DND-41 (cell line): ENCODE data around the gene NCOA4.

Experiments
- ATAC-seq: fragments of 200-7000 bp; cut with Tn5 transposase; 3 replicates; pipeline ENCODE4 v1.9.1; 2021; ENCODE audit warnings: low read depth; ENCODE audit not compliant: insufficient read depth
- DNase-seq: peaks from one replicate; pipeline ENCODE4 v3.0.0-alpha.2; 2020
- H2AFZ ChIP-seq: 2 replicates; pipeline ENCODE4 v1.6.0; 2012; ENCODE audit warnings: low read depth, low read length
- H3K27ac ChIP-seq: 2 replicates; pipeline ENCODE4 v1.5.1; 2012; ENCODE audit warnings: low read length, inconsistent platforms
- H3K27me3 ChIP-seq: fragments of 200-600 bp; sonication (generic); 2 replicates; pipeline ENCODE4 v1.6.0; 2012; ENCODE audit warnings: low read length, mild to moderate bottlenecking, inconsistent platforms; ENCODE audit not compliant: insufficient read depth, poor library complexity
- H3K36me3 ChIP-seq: 2 replicates; pipeline ENCODE4 v1.5.1; 2012; ENCODE audit warnings: low read length, inconsistent platforms; ENCODE audit not compliant: insufficient read depth
- H3K4me1 ChIP-seq: 2 replicates; pipeline ENCODE4 v1.5.1; 2012; ENCODE audit warnings: mild to moderate bottlenecking, low read length; ENCODE audit not compliant: insufficient read depth
- H3K4me2 ChIP-seq: 2 replicates; pipeline ENCODE4 v1.6.0; 2012; ENCODE audit warnings: mild to moderate bottlenecking, moderate library complexity, low read length, inconsistent platforms; ENCODE audit not compliant: insufficient read depth
- H3K4me3 ChIP-seq, 2 experiments: fragments of 200-600 bp in 1 of 2; shearing (Covaris generic) in 1 of 2; 2 replicates each; pipeline ENCODE4 v1.5.1; 2012 to 2016; ENCODE audit warnings: inconsistent platforms in 2 of 2, low read length in 2 of 2, mild to moderate bottlenecking in 2 of 2, low read depth in 1 of 2, moderate library complexity in 1 of 2
- H3K79me2 ChIP-seq: 2 replicates; pipeline ENCODE4 v1.6.0; 2012; ENCODE audit warnings: low read length, inconsistent platforms; ENCODE audit not compliant: insufficient read depth
- H3K9ac ChIP-seq: 2 replicates; pipeline ENCODE4 v1.6.0; 2012; ENCODE audit warnings: low read depth, mild to moderate bottlenecking, inconsistent platforms, low read length, moderate library complexity
- H3K9me3 ChIP-seq: 2 replicates; pipeline ENCODE4 v1.5.1; 2012; ENCODE audit warnings: low read length, moderate library complexity, mild to moderate bottlenecking, inconsistent platforms; ENCODE audit not compliant: insufficient read depth, severe bottlenecking
- H4K20me1 ChIP-seq: 2 replicates; pipeline ENCODE4 v1.6.0; 2012; ENCODE audit warnings: low read length; ENCODE audit not compliant: insufficient read depth
- CTCF ChIP-seq: IDR thresholded peaks from 2 replicates; pipeline ENCODE4 v1.5.1; 2012; ENCODE audit warnings: borderline replicate concordance, low read length, moderate library complexity, mild to moderate bottlenecking; ENCODE audit not compliant: poor library complexity, severe bottlenecking; ENCODE audit errors: extremely low read depth
- EZH2 ChIP-seq: IDR thresholded peaks from 3 replicates; pipeline ENCODE4 v1.6.1; 2012; ENCODE audit warnings: borderline replicate concordance, low read depth, mild to moderate bottlenecking, moderate library complexity, low read length, inconsistent platforms; ENCODE audit not compliant: severe bottlenecking

The NCOA4 gene

GRCh38 chr10:46020344-46020657, 10.1 kb downstream of the NCOA4 start:
- Histone ChIP-seq H3K4me2 (no peak overlapping the region), H4K20me1 (peaks cover 88% of the 10 kb centered on the region), H3K4me1 (peaks cover 33% of the 10 kb centered on the region), H3K27ac (no peak overlapping the region), H3K9me3 (no peaks in the 10 kb centered on the region), H3K4me3 (no peak overlapping the region), H3K79me2 (peaks cover 100% of the 10 kb centered on the region), H3K36me3 (peaks cover 24% of the 10 kb centered on the region), H2AFZ (no peak overlapping the region), H3K27me3 (no peaks in the 10 kb centered on the region), H3K9ac (no peak overlapping the region)
- TF ChIP-seq EZH2: no peak
- TF ChIP-seq CTCF: no peak
- no peak for ATAC-seq
- DNase-seq: no peak

- Histone ChIP-seq H3K9me3 (no peaks in the 10 kb centered on the region), H3K4me2 (no peak overlapping the region), H3K27me3 (no peaks in the 10 kb centered on the region), H3K4me3 (no peak overlapping the region), H3K36me3 (peaks cover 29% of the 10 kb centered on the region), H3K27ac (no peak overlapping the region), H4K20me1 (peaks cover 86% of the 10 kb centered on the region), H3K79me2 (peaks cover 100% of the 10 kb centered on the region), H3K9ac (no peak overlapping the region), H2AFZ (no peak overlapping the region), H3K4me1 (peaks cover 28% of the 10 kb centered on the region)
- TF ChIP-seq CTCF: no peak
- TF ChIP-seq EZH2: no peak
- ATAC-seq (no peak), DNase-seq (no peak)
These were observed 10.7 kb downstream of the NCOA4 start for GRCh38 chr10:46019569-46020343.

GRCh38 chr10:46019177-46019528, 11.3 kb downstream of the NCOA4 start:
- H3K4me1 ChIP-seq: peaks cover 22% of the 10 kb centered on the region
- H3K27ac ChIP-seq: no peak overlapping the region
- peaks cover 80% of the 10 kb centered on the region for H4K20me1 ChIP-seq
- H3K36me3 ChIP-seq: peaks cover 35% of the 10 kb centered on the region
- ATAC-seq (no peak), DNase-seq (no peak)
- TF ChIP-seq CTCF (no peak), EZH2 (no peak)
- H3K9ac ChIP-seq: no peak overlapping the region
- H3K4me2 ChIP-seq: no peak overlapping the region
- no peak overlapping the region for H2AFZ ChIP-seq
- peaks cover 95% of the 10 kb centered on the region for H3K79me2 ChIP-seq
- H3K4me3 ChIP-seq: no peak overlapping the region
- no peaks in the 10 kb centered on the region for H3K9me3 ChIP-seq
- no peaks in the 10 kb centered on the region for H3K27me3 ChIP-seq
